HPDE6-E6E7 (cell line): ENCODE results near the gene PRRX2.

ENCODE experiments used
- DNase-seq: peaks from one replicate; pipeline ENCODE4 v3.0.0; 2011; ENCODE audit warnings: missing footprints; ENCODE audit errors: extremely low spot score

Gene PRRX2

GRCh38 chr9:129677456-129677855, 12.0 kb downstream of the PRRX2 start:
- no peak for DNase-seq

DNA sequence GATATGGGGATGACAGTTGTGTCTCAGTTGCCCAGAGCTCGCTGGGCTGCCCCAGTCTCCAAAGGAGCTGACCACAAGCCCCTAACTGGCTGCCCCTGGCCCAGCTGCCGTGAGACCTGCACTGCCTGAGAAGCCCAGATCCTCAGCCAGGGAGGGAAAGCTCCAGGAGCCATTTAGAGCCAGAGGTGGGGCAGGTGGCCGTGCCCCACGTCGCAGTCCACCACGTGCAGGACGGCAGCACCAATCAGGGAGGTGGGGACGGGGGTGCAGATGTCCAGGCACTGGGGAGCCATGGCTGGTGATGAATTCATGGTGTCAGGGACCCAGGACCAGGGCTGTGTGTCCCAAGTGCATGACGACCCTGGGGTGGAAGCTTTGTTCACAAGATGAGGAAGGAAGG, 13.4 kb downstream of the PRRX2 start:
- DNase-seq = no peak

DNA sequence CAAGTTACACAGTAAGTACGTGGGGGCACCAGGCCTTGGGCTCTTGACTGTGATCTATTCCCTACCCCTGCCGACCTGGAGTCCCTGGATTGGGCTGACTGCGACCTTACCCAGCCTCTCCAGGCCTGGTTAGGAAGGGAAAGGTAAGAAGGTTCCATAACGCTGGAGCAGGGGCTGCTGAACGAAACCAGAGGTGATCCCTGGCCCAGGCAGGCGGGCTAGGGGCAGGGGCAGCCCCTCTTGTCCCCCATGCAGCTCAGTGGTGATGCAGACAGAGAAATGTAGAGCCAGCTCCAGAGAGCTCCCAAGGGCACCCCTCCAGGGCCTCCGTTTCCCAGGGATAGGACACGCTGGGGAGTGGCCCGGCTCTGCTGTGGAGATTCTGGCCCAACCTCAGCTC, 14.1 kb downstream of the PRRX2 start:
- no peak for DNase-seq

GRCh38 chr9:129681924-129682323, 16.5 kb downstream of the PRRX2 start:
- DNase-seq = no peak

DNA sequence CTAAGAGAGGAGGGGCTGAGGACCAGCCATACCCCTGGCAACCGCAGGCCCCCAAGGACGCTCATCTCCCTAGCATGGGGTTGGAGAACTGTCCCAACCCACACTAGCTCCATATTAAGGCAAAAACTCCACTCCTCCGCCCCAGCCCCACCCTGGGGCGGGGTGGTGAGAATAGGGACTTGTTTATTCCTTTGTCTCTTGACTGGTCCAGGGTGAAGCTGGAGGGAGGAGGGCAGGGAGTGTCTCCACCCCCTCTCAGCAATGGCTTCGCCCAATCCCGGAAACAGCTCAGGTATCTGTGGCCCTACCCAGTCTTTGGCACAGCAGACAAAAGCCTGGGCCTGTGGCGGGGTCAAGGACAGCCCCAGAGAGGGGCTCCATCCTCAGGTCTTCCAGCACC, 16.9 kb downstream of the PRRX2 start:
- DNase-seq = no peak

GRCh38 chr9:129685220-129685932, 19.9 kb downstream of the PRRX2 start:
- DNase-seq = peak; percentile 88

GRCh38 chr9:129685933-129686259, 20.4 kb downstream of the PRRX2 start:
- DNase-seq = no peak

DNA sequence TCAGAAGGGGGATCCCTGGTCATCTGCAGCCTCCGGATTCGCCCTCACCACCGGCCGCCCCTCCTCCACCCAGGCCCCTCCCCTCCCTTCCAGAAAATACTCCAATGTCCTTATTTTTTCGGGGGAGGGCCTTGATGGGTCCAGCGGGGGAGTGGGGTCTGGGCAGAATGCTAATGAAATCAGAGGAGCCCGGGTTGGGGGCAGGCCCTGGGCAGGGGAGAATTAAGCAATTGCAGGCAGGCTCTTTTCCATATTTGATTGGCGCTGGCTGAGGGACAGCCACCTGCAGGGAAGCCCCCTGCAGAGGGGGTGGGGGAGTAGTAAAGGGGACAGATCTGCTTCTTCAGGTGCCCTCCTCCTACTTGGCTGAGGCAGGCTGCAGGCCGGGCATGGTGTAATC, 21.3 kb downstream of the PRRX2 start:
- no peak for DNase-seq

DNA sequence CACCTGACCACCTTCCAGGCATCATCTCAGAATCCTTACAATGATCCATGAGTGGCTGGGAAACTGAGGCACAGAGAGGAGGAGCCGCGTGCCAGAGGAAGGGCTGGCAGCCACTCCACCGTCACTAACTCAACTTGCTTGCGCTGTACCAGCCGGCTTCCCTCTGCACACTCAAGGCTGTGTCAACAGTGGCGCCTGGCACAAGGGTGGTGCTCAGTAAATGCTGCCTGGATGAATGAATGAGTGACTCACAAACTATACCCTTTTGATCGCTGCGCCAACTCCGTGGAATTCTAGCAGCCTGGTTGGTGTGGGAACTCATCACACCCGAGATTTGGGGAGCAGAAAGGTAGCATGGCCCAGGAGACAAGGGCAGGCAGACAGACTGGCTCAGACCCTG, 21.9 kb downstream of the PRRX2 start:
- DNase-seq = no peak

GRCh38 chr9:129688285-129689043, 23.0 kb downstream of the PRRX2 start:
- no peak for DNase-seq

- no peak for DNase-seq
These were observed 27.1 kb downstream of the PRRX2 start for GRCh38 chr9:129692534-129692933.

DNA sequence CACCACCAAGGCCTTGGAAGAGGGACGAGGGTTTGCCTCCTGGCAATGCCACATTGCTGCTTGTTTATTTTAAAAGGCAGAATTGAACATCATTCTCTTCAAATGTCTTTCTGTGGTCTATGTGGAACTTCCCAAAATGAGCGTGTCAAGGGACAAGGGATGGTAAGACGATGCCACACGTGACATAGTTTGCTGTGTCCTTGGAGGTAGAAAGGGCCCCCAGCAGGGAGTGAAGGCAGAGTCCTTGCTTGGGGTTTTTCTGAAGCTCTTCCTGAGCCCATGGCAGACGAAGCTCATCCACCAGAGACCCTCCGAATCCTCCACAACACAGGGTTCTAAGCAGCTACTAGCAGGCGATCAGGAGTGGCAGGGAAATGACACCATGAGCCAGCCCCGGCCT, 28.3 kb downstream of the PRRX2 start:
- DNase-seq = no peak

DNA sequence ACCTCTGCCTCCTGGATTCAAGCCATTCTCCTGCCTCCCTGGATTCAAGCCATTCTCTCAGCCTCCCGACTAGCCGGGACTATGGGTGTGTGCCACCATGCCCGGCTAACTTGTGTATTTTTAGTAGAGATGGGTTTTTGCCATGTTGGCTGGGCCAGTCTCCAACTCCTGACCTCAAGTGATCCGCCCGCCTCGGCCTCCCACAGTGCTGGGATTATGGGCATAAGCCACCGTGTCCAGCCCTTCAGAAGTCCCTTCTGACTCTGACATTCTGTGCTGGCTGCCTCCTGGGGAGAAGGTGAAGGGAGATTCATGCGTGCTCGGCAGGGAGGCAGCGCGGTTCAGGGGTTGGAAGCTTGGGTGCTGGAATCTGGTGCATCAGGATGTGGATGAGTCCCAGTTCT, 28.8 kb downstream of the PRRX2 start:
- no peak for DNase-seq

DNA sequence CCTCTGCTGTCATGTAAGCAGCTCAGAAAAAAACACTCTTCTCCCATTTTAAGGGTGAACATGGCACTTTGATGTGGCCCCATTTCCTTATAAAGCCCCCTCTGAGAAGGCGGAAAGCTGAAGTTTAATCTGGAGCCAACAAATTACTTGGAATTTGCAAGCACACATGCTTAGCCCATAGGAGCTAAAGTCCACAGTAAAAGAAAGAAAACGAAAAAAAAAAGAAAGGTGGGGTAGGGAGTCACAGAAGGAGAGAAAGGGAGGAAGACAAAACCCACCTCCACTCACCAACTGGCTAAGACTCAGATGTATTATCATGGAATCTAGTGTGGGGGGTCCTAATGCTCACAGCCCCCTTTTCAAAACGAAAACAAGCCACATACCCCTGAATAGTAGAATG, 30.4 kb downstream of the PRRX2 start:
- DNase-seq = no peak

GRCh38 chr9:129696944-129697655, 31.7 kb downstream of the PRRX2 start:
- DNase-seq = no peak

GRCh38 chr9:129697656-129698253, 32.3 kb downstream of the PRRX2 start:
- DNase-seq = no peak

DNA sequence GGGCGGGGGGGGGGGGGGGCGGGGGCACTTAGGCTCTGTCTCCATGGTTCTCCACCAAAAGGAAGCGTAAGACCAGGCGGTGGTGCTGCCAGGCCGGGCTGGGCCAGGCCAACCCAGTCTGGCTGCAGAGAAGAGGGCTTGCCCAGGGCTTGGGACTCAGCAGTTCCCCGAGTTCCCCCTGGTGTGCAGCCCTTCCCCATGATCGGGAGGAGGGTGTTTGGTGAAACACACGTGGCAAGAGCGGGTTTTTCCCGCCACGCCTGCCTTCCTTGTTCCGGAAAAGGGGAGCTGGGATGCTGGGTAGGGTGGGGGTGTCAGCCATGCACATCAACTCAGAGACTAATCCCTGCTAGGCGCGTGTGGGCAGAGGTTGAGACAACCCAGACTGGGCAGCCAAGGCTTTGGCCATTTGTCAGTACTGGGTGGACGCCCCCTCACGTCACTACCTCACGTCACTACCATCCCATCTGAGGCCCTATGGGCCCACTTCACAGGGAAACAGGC, 32.9 kb downstream of the PRRX2 start:
- no peak for DNase-seq

DNA sequence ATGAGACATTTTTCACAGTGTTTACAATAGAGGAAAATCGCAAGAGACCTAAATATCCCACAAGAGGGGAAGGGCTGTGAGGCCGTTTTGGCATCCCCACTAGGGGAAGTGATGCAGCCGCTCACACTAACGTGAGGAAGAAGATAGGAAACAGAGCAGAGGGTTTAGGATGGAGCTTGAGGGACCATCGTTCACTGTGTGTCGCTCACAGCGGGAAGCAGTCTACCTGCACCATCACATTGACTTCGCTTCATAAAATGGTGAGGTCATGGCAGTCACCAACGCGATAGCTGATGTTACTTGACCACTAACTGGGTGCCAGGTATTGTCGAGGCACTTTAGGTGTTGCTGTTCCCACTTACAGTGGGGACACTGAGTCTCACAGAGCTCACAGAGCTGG, 35.6 kb downstream of the PRRX2 start:
- no peak for DNase-seq

GRCh38 chr9:129701549-129701948, 36.1 kb downstream of the PRRX2 start:
- no peak for DNase-seq

DNA sequence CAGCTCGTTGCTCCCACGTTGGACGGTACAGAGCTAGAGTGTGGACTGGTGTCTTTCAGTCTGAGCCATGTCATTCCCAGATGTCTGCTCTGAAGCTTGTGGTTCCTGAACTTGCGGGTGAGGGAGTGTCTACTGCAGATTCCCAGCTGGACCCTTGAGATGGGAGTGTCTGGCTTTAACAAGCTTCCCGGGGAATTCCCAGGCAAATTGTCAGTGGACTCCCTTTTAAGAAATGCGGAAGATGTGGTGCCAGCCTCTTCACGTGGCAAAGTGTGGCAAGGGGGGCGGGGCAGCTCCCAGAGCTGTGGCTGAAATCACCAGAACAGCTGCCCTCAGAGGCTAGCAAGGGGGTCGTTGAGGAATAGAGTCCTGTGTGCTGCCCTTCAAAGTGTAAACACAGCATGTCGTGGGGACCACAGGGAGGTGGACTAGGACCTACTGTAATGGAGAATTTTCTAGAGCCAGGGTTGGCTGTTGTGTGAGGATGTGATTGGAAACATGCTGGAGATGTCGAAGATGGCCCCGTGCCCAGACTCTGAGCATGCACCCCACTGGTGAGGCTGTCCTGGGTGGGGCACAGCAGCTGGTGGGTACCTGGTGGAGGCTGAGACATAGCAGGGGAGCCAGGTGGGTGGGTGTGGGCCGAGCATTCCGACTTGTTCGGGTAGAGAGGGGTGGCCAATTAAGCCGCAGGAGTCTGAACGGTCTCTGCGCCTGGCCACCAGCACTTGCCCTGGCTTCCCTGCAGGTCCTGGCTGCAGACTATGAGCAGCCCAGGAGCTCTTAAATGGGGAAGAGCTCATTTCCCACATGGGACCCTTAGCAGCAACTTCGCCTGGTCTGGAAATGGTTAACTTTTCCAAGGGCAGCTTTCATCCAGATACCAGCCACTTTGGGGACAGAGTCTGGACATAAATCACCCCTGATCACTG, 37.4 kb downstream of the PRRX2 start:
- no peak for DNase-seq

DNA sequence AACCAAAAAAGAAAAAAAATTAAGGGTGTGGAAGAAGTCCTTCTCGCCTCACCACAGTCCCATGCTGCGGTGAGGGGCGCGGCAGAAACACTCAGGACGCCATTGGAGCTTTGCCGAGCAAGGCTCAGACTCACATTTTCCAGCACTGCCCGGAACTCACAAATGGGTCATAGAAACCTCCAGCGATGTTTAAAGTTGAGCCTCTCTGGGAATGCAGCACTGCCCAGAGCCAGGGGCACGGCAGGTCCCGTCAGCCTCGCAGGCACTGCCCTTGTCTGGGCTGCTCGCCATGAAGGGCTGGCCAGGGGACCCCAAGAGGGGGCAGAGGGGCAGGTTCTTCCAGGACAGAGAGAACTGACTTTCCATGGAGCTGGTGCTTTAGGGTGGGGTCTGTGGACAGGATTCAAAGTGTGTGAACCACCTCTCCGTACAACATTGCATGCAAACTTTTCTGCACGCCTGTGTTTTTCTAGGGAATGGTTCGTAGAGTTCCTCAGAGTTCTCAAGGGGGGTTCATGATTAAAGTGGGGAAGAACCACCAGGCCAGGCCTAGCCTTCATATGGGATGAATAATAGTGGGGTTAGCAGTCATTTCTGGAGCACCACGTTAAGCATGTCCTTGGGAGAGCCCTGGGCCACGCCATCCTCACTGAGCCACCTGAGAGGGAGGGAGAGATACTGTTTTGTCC, 38.4 kb downstream of the PRRX2 start:
- no peak for DNase-seq
